ENCODE measurements around the gene PTPRM.

PTPRM gene

GRCh38 chr18:7821784-7822183, 254.7 kb downstream of the PTPRM start:
- no peak overlapping the region for H3K4me3 ChIP-seq (ENCODE audit: low read depth, low read length)
- TF ChIP-seq, protein P1, sequence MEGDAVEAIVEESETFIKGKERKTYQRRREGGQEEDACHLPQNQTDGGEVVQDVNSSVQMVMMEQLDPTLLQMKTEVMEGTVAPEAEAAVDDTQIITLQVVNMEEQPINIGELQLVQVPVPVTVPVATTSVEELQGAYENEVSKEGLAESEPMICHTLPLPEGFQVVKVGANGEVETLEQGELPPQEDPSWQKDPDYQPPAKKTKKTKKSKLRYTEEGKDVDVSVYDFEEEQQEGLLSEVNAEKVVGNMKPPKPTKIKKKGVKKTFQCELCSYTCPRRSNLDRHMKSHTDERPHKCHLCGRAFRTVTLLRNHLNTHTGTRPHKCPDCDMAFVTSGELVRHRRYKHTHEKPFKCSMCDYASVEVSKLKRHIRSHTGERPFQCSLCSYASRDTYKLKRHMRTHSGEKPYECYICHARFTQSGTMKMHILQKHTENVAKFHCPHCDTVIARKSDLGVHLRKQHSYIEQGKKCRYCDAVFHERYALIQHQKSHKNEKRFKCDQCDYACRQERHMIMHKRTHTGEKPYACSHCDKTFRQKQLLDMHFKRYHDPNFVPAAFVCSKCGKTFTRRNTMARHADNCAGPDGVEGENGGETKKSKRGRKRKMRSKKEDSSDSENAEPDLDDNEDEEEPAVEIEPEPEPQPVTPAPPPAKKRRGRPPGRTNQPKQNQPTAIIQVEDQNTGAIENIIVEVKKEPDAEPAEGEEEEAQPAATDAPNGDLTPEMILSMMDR (IDR thresholded peaks at IDR 0.05; ENCODE audit: low read depth, low read length): no peak

GRCh38 chr18:7822435-7823331, 255.6 kb downstream of the PTPRM start:
- H3K4me3 ChIP-seq (ENCODE audit: low read depth, low read length): no peak overlapping the region
- TF ChIP-seq, protein P1 (IDR thresholded peaks at IDR 0.05; ENCODE audit: low read depth, low read length): no peak

DNA sequence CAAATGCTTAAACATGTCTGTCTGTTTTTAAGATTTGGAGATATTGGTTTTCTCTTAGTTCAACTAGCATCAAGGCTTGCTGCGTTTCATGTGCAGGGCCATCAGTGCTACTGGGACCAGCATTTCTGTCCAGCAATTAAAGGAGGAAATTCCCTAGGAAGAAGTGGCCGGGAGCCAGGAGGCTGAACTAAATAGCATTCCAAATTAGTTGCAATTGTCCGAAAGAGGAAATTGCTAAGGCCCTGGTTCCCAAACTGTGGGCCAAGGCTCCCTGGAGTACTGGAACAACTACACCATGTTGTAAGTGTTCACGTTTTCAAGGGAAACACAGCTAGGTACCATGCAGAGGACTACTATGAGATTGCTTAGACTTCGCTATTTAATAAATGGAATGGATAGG, 257.9 kb downstream of the PTPRM start:
- TF ChIP-seq, protein P1 (IDR thresholded peaks at IDR 0.05; ENCODE audit: low read depth, low read length): no peak
- H3K4me3 ChIP-seq (ENCODE audit: low read depth, low read length): no peak overlapping the region

DNA sequence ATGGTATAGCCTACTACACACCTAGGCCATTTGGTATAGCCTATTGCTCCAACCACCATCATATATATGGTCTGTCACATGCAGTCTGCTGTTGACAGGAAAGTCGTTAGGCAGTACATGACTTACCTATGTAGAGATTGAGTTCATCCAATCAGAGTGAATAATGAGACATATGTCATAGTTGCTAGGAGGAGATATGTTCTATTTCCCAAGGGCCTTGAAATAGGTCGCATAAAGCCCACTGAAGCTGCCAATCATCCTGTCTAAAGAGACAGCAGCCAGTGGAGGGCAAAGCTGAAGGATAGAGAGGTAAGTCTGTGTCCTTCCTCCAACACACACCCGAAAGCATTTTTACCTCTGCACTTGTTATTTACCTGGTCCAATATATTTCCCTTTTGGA, 263.4 kb downstream of the PTPRM start:
- H3K4me3 ChIP-seq (ENCODE audit: low read depth, low read length): no peak overlapping the region
- TF ChIP-seq, protein P1 (IDR thresholded peaks at IDR 0.05; ENCODE audit: low read depth, low read length): no peak

- H3K4me3 ChIP-seq (ENCODE audit: low read depth, low read length): no peak overlapping the region
- TF ChIP-seq, protein P1 (IDR thresholded peaks at IDR 0.05; ENCODE audit: low read depth, low read length): no peak
Measured at GRCh38 chr18:7839548-7839947, 272.4 kb downstream of the PTPRM start.

GRCh38 chr18:7840411-7840810, 273.3 kb downstream of the PTPRM start:
- TF ChIP-seq, protein P1 (IDR thresholded peaks at IDR 0.05; ENCODE audit: low read depth, low read length): no peak
- no peak overlapping the region for H3K4me3 ChIP-seq (ENCODE audit: low read depth, low read length)

- H3K4me3 ChIP-seq (ENCODE audit: low read depth, low read length): no peak overlapping the region
- TF ChIP-seq, protein P1 (IDR thresholded peaks at IDR 0.05; ENCODE audit: low read depth, low read length): no peak
Measured at GRCh38 chr18:7844017-7844416, 276.9 kb downstream of the PTPRM start.

Data from WI38 (cell line).